Suprapubic skin (tissue), 4 donors: ENCODE results near the gene OR52E1. TPM values are rescaled to one million over a fixed set of nuclear protein-coding genes. Genes with fewer than 3 reads are reported as not detected.

Experiments used
- DNase-seq, 2 donors: peaks; one replicate each; pipeline ENCODE4 v3.0.0-alpha.2; 2019; ENCODE audit warnings: low spot score in 2 of 2
- H3K27ac ChIP-seq: fragments of 200-600 bp; sonication (generic); one replicate; pipeline ENCODE4 v1.5.1; 2019
- H3K27me3 ChIP-seq: fragments of 200-600 bp; sonication (generic); one replicate; pipeline ENCODE4 v1.5.1; 2019
- H3K36me3 ChIP-seq: fragments of 200-600 bp; sonication (generic); one replicate; pipeline ENCODE4 v1.5.1; 2019
- H3K4me1 ChIP-seq: fragments of 200-600 bp; sonication (generic); one replicate; pipeline ENCODE4 v1.5.1; 2019
- H3K4me3 ChIP-seq: fragments of 200-600 bp; sonication (generic); one replicate; pipeline ENCODE4 v1.5.1; 2019; ENCODE audit warnings: mild to moderate bottlenecking
- H3K9me3 ChIP-seq: fragments of 200-600 bp; sonication (generic); one replicate; pipeline ENCODE4 v1.5.1; 2019
- CTCF ChIP-seq, 2 donors: fragments of 200-600 bp in 1 of 2; fragments of 450-650 bp in 1 of 2; sonication (generic) in 1 of 2; IDR thresholded peaks; one replicate each; pipeline ENCODE4 v1.5.1; 2016 to 2019; ENCODE audit warnings: antibody characterized with exemption in 2 of 2, mild to moderate bottlenecking in 1 of 2, moderate library complexity in 1 of 2
- EP300 ChIP-seq: sonication (generic); formaldehyde crosslinking; IDR thresholded peaks from one replicate; pipeline ENCODE4 v1.6.1; 2017; ENCODE audit warnings: antibody characterized with exemption
- POLR2A ChIP-seq, 2 donors: fragments of 450-650 bp; IDR thresholded peaks; one replicate each; pipeline ENCODE4 v1.6.1; 2017; ENCODE audit warnings: antibody characterized with exemption in 2 of 2, mild to moderate bottlenecking in 2 of 2, moderate library complexity in 2 of 2
- POLR2AphosphoS5 ChIP-seq, 3 donors: sonication (generic); formaldehyde crosslinking; IDR thresholded peaks; one replicate each; pipeline ENCODE4 v1.6.1; 2017; ENCODE audit warnings: antibody characterized with exemption in 3 of 3
- WGBS: methylation state at CpG from one replicate; pipeline ENCODE4 v1.1.5; 2018; 5-methylcytosine and 5-hydroxymethylcytosine counted together
- total RNA-seq, 4 donors: library from RNA; depleted of rRNA; stranded (reverse); fragments of >200 nt; gene quantifications; one replicate each; pipeline ENCODE4 v1.1.0, GENCODE V29; 2016

The OR52E1 gene
- total RNA-seq, 4 donors from 2014 or later = not detected

GRCh38 chr11:5115339-5115738, 46.0 kb downstream of the OR52E1 start:
- Histone ChIP-seq H3K36me3 (no peaks in the 10 kb centered on the region), H3K27ac (no peak overlapping the region), H3K4me3 (no peak overlapping the region), H3K4me1 (no peaks in the 10 kb centered on the region), H3K9me3 (no peaks in the 10 kb centered on the region), H3K27me3 (no peaks in the 10 kb centered on the region)
- TF ChIP-seq CTCF (IDR thresholded peaks at IDR 0.05) = no peak
- TF ChIP-seq POLR2A (IDR thresholded peaks at IDR 0.05) = no peak
- TF ChIP-seq POLR2AphosphoS5 (IDR thresholded peaks at IDR 0.05) = no peak
- TF ChIP-seq EP300 = no peak
- DNase-seq = no peak
- 76% methylated on average over 3 of the region's 3 CpGs for WGBS

GRCh38 chr11:5117588-5117987, 48.2 kb downstream of the OR52E1 start:
- Histone ChIP-seq H3K36me3 (no peaks in the 10 kb centered on the region), H3K27ac (no peak overlapping the region), H3K9me3 (no peaks in the 10 kb centered on the region), H3K4me3 (no peak overlapping the region), H3K4me1 (no peaks in the 10 kb centered on the region), H3K27me3 (no peaks in the 10 kb centered on the region)
- no peak for DNase-seq
- TF ChIP-seq EP300 (no peak), POLR2A (IDR thresholded peaks at IDR 0.05) (no peak), POLR2AphosphoS5 (IDR thresholded peaks at IDR 0.05) (no peak), CTCF (IDR thresholded peaks at IDR 0.05) (no peak)

DNA sequence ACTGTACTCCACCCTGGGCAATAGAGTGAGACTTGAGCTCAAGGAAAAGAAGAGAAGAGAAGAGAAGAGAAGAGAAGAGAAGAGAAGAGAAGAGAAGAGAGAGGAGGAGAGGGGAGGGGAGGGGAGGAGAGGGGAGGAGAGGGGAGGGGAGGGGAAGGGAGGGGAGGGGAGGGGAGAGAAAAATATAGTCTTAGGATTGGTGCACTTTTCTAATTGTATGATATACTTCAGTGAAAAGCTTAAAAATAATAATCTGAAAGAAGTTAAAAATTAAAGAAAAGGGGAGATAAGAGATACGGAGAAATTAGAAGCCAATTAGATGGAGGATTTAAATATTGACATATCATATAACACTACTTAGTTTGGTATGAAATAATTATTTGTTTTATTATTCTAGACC, 49.5 kb downstream of the OR52E1 start:
- TF ChIP-seq POLR2AphosphoS5 (IDR thresholded peaks at IDR 0.05) = no peak
- TF ChIP-seq EP300 = no peak
- no peak for TF ChIP-seq POLR2A (IDR thresholded peaks at IDR 0.05)
- TF ChIP-seq CTCF (IDR thresholded peaks at IDR 0.05) = no peak
- DNase-seq = no peak
- Histone ChIP-seq H3K4me3 (no peak overlapping the region), H3K4me1 (no peaks in the 10 kb centered on the region), H3K9me3 (no peaks in the 10 kb centered on the region), H3K27ac (no peak overlapping the region), H3K27me3 (no peaks in the 10 kb centered on the region), H3K36me3 (no peaks in the 10 kb centered on the region)
- 89% methylated on average over 1 of the region's 1 CpG for WGBS

Other genes with a start within 250 kb of the OR52E1 start
- not detected for gene OR51F2, start 248.3 kb upstream of the OR52E1 start, total RNA-seq
- not detected for gene OR51S1, start 220.4 kb upstream of the OR52E1 start, total RNA-seq
- gene OR51T1, start 187.7 kb upstream of the OR52E1 start, total RNA-seq = not detected
- not detected for gene OR51A7, start 165.8 kb upstream of the OR52E1 start, total RNA-seq
- not detected for gene OR51G2, start 150.2 kb upstream of the OR52E1 start, total RNA-seq
- gene OR51G1, start 145.2 kb upstream of the OR52E1 start, total RNA-seq = not detected
- gene OR51A4, start 122.0 kb upstream of the OR52E1 start, total RNA-seq = not detected
- not detected for gene OR51A2, start 113.9 kb upstream of the OR52E1 start, total RNA-seq
- gene OR51L1, start 74.7 kb upstream of the OR52E1 start, total RNA-seq = not detected
- gene OR52J3, start 23.0 kb upstream of the OR52E1 start, total RNA-seq = not detected
- gene OR52E2, start 9.9 kb upstream of the OR52E1 start, total RNA-seq = not detected
- not detected for gene OR52A5, start 68.8 kb downstream of the OR52E1 start, total RNA-seq
- gene OR52A1, start 85.2 kb downstream of the OR52E1 start, total RNA-seq = not detected
- gene OR51V1, start 131.1 kb downstream of the OR52E1 start, total RNA-seq = not detected
- 10 to 100 TPM in 2 of 4 donors, 1 to 10 TPM in 2; 3.7 to 45.8 (median 15.2) TPM for gene HBB, start 157.5 kb downstream of the OR52E1 start, total RNA-seq
- not detected for gene HBD, start 164.9 kb downstream of the OR52E1 start, total RNA-seq
- not detected for gene HBG1, start 180.3 kb downstream of the OR52E1 start, total RNA-seq
- not detected for gene HBG2, start 185.2 kb downstream of the OR52E1 start, total RNA-seq
- gene HBE1, start 200.4 kb downstream of the OR52E1 start, total RNA-seq = 1 to 10 TPM in 1 of 4 donors, not detected in 3; 1.9 TPM
- gene OR51B4, start 232.4 kb downstream of the OR52E1 start, total RNA-seq = not detected